GM18870 (cell line): Measurements from ENCODE around the gene KAZN.

Experiments
- ATAC-seq: cut with Tn5 transposase; IDR thresholded peaks from one replicate; pipeline ENCODE4 v1.9.1; 2021; ENCODE audit warnings: moderate library complexity; ENCODE audit not compliant: unreplicated experiment

KAZN gene

DNA sequence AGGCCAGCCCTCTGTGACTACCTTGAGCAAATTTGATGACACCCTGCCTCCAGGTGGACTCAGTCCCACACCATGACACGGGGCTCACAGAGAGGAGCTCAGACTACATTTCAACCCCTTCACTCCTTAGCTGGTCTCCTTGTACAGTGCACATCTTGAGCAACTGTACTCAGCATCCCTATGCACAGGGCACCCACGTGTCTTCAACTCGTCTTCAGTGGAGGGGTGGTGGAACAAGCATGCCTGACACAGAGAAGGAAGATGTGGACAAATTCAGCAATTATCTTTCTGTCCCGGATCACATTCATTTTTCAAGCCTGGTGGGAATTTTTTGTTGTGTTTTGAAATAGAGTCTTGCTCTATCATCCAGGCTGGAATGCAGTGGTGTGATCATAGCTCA lies 213.7 kb downstream of the KAZN start:
- no peak for ATAC-seq

DNA sequence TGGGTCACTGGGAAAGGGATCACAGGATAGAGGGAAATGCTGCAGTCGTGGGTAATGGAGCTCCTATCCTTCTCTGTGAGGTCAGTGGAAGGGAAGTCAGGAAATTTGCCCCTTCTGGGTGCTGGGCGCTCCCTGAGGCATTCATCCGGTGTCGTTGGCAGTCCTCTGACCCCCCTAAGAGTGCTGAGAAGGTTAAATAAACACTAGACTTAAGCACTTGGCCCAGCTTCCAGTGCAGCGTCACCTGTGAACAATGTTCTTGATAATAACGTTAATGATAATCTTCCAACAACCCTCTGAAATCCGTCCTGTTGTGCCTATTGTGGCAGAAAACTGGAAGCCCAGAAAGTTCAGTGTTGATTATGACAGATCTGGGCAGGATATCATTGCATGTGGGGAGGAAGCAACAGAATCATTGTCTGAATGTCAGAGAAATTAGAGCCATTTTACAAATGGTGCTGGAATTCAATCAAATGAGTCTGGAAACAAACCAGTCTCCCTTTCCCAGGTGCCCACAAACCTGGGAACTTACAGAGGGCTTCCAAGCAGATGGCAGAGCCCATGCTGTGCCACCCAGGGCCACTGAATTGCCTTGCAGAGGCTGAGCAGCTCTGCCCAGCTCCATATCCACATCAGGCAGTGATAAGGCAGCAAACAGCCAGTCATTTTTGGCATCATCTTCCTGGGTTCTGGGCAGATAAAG lies 216.8 kb downstream of the KAZN start:
- no peak for ATAC-seq

DNA sequence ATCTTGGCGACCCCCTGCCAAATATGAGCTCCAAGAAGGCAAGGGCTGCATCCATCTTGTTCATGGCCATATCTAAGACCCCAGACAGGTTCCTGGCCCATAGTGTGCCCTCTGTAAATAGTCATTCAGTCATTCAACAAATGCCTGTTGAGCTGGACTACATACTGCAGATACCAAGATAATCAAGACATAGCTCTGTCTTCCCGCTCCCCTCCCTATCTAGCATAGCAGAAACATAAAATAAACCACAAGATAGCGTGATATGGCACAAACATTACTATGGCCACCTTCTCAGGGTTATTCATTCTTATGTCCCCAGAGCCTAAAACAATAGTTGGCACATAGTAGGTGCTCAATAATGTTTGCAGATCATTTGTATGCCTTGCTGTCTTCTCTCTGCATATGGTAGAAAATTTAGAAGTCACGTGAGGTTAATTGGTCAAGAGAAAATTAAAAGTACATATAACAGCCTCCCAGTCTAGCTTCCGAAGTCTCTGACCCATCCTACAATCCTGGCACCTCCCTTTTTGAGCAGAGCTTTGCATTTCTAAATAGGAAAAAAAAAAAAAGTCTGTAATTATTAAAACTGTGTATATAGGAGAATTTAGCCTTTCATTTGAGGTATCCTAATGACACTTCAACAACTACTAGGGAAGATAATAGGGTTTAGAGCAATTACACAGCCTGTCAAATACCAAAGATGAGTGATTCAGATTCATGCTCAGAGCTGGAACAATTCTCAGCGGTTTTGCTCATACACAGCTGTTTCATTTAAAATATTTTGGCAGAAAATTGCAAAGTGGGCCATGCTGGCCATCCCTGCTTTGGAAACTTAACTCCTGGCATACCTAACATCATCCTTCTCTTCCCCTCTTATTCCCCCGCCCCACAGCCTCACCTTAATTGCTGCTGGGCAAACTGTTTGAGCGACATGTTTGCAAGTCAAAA lies 219.0 kb downstream of the KAZN start:
- ATAC-seq = no peak

DNA sequence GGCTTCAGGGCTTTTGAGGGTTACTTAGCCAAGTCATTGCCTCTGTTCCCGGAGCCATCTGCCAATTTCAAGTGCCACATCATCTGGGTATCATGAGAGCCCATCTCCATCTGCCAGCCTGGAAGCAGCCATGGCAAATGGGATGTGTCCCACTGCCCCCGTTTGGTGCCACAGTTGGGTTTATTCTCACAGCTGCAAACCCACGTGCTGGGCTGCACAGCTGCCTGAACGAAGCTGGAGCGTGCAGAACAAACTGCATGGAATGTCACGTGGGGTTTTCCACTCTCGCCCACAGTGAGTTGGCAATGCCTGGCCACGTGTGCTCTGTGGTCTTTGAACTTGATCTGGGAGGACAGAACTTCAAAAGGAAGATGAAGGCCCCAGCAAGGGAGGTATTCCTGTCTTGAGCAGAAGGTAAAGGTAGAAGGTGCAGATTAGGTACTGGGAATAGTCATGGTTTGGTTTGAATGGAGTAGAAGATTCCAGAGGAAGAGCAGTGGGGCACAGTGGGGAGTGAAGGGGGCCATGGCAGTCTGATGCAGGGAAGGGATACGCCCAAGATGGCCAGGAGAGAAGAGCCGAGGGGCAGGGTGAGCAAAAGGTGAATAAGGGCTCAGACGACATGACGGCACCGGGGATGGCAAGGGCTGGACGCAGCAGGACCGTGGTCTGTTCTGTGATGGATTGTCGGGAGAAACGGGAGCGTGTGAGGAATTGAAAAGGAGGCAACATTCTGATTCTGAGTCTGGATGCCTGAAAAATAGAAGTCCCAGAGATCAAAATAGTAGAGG lies 222.0 kb downstream of the KAZN start:
- ATAC-seq = no peak

DNA sequence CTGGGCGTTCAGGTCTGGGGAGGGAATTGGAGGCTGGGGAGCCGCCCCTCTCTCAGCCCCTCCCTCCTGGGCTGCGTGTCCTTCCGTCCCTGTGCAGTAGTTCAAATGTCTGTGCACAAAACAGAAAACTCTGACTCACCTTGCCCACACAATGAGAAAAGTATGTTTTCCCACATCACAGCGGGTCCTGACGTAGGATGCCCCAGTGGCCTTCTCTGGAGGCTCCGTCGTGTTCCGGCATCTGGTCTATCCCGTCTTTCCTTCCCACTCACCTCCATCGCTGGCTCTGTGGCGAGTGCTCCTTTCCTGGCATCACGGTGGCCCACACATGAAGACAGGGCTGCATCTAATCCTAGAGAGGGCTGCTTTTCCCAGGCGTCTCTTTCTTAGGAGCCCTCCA lies 224.0 kb downstream of the KAZN start:
- no peak for ATAC-seq

DNA sequence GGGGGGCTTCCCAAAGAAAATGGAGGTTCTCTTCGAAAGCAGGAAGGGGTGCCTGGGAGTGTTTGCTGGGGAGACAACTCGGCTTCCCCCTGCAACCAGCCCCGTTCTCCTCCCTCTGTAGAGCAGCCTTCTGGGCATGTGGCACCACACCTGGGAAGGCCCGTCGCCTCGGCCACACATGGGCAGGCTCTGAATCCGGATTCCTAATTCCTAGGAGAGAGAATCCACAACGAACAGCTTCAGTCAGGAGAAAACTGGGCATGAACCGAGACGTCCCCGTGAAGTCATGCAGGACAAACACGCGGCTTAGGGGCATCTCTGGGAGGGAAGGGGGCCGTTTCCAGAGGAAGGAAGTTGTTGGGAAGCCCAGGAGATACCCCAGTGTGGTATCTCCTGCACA lies 224.5 kb downstream of the KAZN start:
- no peak for ATAC-seq

DNA sequence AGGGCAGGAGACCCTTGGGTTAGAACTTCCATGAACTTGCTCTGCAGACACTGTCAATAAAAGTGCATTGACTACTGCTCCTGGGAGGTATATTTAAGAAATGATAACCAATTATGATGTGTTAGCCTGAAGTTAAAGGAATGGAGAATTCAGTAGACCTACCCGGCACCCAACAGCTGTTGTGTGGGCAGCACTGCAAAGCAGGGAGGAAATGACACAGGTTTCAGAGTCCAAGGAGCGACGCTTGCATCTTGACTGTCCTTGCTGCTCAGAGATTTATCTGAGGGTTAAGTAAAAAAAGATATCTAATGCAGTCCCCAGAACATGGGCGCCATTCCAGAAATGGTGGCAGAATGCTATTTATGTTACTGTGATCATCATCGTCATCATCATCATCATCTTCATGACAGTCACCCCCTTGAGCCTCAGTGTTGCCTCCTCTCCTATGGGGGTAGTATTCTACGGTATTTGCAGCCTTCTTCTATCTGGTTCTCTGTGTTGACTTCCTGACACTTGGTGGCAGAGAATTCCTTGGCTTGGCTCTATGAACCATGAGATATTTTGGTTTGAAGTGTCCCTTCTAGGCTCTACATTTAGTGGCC lies 225.9 kb downstream of the KAZN start:
- ATAC-seq = no peak

DNA sequence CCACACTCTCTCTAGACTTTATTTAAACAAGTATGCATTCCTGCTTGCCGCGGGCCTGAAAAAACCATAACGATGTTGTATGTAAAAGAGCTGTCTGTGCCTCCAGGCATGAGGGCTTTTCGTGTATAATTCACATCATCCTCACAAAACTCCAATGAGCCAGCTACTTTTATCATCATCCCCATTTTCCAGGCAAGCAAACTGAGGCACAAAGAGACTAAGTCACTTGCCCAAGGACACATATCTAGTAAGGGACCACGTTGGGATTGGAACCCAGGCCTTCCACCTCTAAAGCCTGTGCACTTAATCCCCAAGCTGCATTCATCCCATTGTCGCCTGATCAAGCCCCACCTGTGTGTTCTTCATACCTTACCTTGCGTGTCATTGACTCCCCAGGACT lies 226.9 kb downstream of the KAZN start:
- no peak for ATAC-seq

DNA sequence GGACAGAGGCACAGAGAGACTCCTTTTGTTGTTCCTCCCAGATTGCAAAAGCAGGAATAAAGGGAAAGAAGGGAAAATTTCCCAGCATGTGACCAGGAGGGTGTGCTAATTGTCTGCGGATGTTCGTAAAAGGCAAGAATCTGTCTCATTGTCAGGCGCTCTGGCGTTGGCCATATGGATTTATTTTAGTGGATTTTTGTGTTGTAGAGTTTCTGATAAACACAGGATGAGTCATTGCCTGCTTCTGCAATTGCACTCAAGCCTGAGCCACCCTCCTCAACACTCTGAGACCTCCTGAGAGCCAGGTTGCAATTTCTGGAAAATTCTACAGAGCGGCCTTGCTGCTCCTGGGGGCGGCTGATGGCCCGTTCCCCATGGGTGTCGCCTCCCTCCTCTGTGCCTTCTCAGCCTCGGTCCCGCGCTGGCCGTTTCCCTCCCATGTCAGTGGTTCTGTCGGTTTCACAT lies 227.7 kb downstream of the KAZN start:
- ATAC-seq = no peak

DNA sequence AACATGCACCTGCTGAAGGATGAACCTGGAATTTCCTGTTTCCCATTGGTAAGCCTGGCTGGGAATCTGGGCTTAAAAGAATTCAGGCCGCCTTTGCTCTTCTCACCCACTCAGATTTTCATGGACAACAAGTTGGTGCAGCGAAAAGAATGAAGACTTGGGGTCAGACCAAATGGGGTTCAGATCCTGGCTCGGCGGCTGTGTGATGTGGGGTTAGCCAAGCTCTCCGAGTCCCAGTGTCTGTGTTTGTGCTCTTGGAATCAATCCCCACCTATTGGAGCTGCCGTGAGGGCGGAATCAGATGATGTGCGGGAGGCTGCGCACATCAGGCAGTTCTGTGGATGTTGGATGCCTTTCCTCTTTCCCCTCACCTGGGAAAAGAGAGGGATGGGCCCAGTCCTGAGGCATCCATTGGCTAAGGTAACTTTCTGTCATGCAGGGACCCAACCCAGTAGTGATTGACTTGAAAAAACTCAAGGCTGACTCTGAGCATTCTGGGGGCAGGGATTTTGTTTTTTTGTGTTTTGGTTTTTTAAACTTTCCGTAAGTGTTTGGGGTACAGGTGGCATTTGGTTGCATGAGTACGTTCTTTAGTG lies 228.3 kb downstream of the KAZN start:
- no peak for ATAC-seq

DNA sequence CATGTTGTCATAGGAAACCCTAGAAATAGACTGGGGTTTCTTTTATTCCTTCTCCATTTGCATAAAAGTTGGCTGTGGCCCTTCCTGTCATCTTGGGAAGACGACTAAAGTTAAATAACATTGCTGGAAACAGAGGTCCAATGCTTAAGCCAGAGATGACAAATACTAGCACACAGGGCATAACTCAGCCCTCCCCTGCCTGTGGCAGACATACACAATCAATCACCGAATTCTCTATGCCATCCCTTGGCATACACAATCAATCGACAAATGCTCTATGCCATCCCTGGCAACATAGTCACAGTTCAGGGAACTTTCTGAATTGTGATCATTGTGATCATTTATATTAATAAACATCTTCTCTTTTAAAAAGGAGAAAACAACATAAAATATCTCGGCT lies 229.4 kb downstream of the KAZN start:
- ATAC-seq = no peak

DNA sequence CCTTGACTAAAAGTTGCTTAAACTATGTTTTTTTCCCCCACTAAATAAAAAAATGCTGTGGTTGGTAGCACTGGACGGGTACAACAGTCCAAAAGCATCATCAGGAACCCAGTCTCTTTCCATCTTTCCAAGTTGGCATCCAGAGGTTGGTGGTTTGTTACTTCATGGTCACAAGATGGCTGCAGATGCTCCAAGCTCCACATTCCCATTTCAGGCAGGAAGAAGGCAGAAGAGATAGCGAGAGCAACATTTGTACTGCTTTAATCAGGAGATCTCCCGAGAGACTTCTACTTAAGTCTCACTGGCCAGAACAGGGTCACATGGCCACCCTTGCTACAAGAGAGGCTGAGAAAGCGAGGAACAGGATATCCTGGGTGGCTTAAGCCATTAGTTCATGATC lies 230.2 kb downstream of the KAZN start:
- ATAC-seq = no peak

DNA sequence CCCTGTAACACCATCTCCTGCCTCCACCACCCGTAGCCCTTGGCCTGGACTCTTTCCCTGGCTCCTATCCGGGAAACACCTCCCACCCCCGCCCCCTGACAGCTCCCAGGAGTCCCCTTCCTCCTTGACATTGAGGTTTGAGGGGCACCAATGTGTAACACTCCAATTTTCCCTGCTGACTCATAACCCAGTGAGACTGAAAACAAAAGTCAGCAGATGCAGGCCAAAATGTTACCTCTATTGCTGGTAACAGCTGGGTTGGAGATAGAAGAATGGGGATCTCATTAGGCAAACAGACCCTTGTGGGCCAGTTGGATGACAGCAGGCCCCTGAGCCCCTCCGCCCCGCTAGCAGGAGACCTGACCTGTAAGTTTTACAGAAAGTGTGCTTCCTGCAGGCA lies 237.2 kb downstream of the KAZN start:
- ATAC-seq = no peak

DNA sequence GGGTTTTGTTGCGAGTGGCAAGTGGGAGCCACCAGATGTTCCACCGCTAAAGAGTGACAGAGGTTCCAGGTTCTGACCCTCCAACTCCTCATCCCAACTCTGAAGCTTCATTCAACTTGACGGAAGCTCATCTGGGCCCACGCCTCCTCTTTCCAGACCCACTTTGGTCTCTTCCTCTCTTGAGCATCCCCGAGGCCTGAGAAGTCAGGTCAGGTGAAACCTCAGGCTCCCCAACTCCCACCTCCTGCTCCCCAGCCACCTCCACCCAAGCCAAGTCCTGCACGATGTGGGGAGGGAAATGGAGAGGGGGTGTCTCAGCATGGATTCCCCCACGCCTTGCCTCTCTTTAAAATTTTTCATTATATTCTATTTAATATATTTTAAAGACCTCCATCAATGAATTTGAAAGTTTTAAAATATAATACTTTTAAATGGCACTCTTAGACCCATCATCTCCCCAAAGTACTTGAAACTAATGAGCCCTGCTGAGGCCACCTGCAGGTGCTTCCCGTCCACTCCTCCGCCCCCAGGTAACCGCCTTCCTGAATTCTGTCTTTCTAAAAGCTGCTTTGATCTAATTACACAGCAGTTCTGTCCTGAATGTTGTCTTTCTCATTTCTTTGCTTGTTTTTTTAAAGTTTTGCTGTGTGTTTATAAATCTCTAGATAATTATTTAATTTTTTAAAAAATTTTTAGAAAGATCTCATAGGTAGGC lies 238.1 kb downstream of the KAZN start:
- no peak for ATAC-seq

DNA sequence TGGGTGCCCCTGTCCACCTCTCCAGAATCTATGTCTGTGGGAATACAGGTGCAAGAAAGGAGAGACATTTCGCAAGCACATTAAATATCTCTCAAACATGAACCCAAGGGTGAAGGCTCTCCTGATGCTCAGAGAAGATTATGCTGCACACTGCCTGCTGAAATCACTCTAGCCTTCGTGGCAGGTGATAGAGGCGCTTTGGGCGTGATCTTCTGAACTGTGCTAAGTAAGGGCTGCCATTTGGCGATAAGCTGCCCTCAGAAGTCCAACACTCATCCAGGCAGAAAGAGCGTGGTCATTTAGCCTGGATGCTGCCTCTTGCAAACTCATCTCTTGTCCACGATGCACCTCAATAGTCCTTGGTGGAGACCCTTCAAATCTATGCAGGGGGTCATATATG lies 241.9 kb downstream of the KAZN start:
- no peak for ATAC-seq

DNA sequence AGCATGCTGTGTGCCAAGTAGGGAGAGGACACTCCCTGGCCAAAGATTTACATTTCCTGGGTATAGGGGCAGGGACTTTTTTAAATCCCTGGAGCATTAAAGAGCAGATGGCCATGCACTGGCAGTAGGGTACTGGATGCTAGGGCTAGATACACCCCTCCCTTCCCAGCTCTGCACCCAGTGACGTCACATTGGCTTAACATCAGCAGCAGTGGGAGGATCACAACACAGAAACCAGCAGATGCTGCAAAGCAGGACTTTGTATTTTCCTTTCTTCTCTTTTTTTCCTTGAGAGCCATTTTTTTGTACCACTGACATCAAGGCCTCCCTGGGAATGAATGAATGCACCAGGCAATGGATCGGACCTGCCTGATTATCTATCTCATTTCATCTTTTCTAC lies 243.0 kb downstream of the KAZN start:
- no peak for ATAC-seq

DNA sequence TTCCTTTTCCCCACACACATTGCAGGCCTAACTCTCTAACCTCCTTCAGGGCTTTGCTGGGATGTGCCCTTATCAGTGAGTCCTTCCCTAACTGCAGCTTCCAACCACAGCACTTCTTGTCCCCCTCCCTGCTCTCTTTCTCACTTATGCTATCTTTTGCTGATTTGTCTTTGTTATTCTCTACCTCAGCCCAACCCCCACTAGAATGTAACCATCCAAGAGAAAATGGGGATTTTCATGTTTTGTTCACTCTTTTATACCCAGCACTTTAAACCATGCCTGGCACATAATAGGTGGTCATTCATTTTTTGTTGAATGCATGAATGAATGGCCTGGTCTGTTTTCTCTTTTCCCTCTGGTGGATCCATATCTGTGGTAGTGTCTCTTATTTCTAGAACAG lies 243.5 kb downstream of the KAZN start:
- ATAC-seq = no peak

DNA sequence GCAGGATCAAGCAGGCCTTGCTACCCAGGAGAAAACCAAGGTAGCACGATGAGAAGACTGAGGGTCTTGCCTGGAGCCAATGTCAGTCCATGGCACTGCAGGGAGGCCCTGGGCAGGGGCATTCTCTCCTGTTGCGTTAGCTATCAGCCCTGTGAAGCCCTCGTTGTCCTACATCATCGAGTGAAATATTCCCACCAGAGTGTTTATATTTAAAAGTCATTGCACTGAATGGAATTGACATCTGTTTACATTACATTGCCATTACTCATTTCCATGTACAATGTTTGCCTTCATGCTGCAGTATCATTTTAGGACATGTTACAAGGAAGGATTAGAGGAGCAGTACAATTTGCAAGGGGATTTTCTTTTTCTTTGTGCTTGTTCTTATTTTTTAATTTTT lies 243.9 kb downstream of the KAZN start:
- ATAC-seq = no peak

DNA sequence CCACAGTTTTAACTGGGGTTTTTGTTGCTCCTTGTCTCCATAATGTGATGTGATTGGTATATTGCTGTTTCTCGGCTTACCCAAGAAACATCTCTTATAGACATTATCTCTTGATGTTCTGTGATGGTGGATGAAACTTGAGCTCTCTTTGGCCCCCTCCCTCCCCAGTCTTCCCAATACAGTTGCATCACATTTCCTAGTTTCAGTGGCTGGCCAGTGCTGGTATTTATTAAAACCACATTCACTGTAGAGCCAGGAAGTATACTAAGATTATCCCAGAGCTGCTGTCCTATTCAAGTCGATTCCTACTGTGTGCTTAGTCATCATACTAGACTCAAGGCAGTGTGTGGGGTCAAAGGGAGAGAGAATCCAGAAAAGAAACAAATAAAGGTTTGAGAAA lies 244.4 kb downstream of the KAZN start:
- ATAC-seq = no peak

DNA sequence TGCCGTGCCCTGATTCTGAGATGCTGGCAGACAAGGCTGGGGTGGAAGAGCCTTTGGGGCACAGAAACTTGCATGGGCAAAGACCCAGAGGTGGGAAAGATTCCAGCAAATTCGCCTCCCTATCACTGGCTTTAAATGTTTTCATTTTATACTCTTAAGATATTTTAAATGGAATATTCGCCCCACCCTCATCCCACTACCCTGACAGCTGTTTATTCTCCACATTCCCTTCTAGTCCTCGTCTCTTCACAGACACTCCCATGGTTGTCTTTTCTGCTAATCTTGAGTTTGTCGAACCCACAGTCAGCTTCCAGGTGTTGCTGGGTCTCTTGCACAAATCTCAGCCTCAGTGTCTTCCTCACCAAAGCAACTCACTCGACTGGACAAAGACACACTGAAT lies 245.0 kb downstream of the KAZN start:
- no peak for ATAC-seq
